Right kidney (tissue), 1 donor: Measurements from ENCODE around the gene TRAF1.

ENCODE experiments used
- DNase-seq: peaks from one replicate; pipeline ENCODE4 v3.0.0-alpha.2; 2016

Gene TRAF1

DNA sequence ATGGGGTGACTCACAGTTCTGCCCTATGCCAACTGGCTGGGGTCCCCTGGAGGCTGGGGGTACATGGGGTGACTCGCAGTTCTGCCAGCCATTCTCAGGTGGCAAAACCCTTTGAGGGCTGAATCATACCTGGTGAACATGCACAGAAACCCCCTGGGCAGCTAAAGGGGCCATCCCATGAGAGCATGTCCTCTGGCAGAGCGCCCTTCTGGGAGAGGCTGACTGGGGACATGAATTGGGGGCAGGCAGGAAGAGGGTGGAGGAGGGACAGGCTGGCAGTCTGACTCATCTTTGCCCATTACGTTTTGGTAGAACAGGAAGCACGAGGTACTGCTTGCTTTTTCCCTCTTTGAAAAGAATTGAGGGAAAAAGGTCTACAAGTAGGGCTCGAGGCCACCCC, 16.7 kb downstream of the TRAF1 start:
- no peak for DNase-seq

DNA sequence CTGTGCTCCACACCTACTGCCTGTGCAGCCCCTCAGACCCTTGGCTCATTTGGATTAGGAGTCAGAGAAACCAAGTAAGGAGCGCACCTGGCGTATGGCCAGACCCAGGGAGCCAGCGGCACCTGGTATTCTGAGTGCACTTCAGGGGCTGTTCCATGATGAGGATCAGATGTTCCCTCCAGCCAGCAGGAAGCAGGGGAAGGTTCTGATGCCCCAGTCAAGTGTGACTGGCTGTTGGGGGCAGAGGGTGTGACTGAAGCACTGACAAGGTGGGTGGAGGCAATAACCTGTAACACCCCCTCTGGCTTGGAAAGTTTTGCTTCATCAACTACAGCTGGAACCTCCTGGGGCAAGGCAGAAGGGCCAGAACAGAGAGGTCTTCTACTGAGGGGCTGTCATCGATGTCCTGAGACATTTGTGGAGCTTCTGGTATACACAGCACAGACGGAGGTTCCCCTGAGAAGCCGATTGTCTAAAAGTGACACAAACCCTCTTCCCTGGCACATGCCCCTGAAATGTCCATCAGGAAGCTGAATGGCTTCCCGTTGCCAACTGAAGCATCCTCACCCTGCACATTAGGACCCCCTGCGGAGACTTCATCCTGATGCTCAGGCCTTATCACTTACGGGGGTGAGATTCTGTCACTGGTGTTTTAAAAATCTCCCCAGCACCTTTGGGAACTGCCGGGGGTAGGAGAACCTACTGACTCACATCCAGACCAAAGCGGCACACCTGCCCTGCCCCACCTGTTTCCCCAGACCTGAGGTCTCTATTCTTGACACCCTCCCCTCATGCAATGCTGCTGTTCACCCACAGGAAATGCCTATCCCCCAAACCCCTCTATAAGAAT, 21.1 kb downstream of the TRAF1 start:
- no peak for DNase-seq

DNA sequence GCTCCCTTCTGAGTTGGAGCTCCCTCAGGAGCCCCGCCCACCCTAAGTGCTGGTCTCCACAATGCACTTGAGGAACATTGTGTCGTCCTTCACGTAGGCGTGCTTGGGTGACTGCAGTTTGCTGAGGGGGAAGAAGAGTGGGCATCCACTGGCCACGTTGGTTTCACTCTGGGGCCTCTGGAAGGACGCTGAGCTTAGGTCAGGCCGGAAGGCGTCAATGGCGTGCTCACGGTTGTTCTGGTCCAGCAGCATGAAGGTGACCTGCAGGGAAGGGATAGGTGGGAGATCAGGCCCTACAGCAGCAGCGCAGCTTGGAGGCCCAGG, 21.7 kb downstream of the TRAF1 start:
- DNase-seq = no peak

DNA sequence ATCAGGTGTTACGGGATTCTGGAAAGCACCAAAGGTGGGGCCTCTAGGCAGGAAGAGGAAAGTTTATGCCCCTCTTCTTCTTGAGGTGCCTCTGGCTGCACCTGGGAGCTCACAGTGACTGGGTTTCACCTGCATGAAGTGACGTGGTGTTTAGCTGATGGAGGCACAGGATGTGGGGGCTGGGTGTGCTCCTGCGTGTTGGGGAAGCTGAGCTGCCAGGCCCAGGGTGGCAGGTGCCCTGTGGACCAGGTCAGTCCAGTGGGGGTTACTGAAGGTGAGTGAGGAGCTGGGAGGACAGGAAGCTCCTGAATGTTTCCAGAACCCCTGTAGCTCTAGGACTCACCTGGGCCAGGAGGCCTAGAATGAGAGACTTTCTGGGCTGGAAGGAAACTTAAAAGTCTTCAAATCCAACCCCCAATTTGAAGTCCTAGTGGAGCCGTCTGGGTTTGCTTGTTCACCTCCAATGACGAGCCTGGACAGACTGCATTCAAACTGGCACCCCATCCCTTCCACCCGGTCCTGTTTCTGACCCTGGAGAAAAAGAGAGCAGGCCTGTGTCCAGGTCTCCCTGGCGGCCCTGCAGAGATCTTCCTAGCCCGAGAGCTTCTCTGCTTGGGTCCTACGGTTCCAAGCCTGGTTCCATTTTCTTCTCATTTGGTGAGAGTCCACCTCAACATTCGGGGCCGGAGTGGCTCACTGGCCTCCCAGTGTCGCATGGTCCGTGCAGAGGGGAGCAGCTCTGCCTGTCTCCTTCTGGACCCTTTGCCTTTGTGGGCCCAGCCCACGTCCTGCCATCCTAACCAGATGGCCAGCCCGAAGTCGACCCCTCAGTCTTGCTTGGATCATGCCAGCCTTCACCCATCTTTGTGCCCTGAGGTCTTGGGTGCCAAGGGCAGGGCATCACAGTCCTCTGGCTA, 22.3 kb downstream of the TRAF1 start:
- no peak for DNase-seq

DNA sequence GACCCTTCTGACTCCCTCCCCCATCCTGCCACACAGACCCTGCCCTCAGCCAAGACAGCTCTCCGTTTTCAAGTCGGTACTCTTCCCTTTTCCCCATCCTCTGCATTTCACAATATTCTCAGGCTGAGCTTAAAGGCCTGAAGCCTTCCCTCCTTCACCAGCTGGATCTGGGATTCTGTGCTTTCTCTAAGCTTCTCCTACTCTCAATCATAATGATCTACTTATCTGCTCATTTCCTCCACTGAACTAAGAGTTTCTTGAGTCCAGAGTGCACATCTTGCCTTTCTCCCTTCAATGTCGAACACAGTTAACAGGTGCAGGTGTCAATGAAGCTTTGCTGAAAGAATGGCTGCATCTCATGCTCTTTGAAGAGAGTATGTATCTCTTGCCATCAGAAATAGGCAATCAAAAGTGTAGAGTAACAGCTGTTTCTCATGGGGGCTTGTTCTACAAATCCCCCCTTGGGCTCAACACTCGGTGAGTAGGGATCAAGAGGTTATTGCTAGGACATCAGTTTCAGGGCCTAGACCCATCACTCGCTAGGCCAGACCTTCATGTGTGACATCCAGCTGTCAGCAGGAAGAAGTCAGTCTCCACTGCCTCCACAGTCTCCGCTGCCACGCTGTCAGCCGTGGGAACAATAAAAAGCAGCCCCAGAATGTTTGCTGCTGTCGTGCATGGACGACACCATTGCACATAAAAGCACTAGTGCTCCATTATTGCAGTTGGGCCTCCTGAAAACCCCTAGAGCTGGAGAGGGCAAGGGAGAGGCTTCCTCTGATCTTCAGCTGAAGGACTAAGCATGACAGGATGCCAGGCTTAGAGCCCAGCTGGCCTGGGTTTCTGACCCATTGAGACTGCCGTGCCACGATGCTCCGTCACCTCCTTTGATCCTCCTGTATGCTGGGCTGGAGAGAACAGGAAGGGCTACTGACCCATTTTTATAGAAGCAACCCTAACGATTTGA, 23.7 kb downstream of the TRAF1 start:
- DNase-seq = no peak

DNA sequence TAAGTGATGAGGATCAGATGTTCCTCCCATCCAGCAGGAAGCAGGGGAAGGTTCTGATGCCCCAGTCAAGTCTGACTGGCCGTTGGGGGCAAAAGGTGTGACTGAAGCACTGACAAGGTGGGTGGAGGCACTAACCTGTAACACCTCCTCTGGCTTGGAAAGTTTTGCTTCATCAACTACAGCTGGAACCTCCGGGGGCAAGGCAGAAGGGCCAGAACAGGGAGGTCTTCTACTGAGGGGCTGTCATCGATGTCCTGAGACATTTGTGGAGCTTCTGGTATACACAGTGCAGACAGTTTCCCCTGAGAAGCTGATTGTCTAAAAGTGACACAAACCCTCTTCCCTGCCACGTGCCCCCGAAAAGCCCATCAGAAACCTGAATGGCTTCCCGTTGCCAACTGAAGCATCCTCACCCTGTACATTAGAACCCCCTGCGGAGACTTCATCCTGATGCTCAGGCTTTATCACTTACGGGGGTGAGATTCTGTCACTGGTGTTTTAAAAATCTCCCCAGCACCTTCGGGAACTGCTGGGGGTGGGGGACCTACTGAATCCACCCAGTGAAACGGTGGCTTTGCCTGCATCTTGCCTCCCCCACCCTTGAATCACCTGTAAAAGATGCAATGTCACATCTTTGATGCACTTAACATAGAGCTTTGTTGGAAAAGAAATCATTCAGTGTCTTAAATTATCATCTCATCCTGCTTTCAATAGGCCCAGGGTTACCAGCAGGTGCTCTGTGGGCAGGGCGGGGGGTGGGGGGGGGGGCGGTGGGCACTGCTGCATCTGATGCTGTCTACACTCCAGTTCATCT, 24.6 kb downstream of the TRAF1 start:
- no peak for DNase-seq

DNA sequence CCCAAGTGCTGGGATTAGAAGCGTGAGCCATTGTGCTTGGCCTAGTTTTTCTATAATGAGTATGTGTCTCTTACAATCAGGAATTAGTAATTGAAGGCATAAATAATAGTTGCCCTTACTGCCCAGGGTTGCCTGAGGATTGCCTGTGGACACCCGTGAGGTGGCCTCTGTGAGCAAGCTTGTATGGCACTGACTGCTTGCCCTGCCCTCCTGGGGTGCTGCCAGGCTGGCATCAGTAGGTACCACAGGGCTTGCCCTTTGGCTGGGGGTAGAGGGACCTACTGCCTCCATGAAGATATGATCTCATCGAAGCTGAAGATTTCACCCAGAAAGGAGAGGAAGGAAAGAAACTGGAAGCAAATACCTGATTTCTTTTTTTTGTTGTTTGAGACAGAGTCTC, 25.8 kb downstream of the TRAF1 start:
- DNase-seq = no peak

DNA sequence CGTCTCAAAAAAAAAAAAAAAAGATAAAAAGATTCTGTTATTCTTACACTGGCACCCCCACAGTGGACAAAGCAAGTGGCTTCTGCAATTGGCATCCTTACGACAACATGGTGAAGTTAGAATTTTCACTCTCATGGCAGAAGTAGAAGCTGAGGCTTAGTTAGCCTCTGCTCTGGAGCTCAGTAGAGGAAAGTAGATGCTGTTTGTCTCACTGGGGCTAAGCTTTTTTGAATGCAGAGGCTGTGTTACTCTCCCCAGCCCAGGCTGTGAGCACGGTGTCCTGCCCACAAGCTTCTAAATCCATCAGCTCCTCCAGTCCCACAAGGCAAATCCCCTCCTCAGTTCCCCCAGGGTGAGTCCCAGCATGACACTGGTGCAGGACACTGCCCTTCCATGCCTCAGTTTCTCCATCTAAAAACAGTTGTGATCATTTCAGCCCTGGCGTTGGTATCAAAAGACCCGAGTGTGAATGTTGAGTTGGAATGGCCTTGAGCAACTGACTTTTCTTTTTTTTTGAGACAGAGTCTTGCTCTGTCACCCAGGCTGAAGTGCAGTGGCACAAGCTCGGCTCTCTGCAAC, 27.0 kb downstream of the TRAF1 start:
- DNase-seq = no peak

DNA sequence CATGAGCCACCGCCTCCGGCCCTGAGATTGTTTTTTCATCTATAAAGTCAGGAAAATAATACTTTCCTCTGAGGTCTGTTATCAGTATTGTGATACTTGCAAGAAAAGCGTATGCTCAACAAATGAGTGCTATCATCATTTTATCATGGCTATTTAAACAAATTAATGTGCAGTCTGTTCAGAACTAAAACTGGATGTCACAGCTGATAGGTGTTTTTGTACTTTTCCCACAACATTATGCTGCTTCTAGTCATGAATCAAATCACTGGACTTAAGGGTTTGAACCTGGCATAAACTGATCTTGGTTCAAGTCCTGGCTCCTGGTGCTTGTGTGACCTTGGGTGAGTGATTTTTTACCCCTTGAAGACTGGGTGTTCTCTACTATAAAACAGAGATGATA, 28.2 kb downstream of the TRAF1 start:
- no peak for DNase-seq

DNA sequence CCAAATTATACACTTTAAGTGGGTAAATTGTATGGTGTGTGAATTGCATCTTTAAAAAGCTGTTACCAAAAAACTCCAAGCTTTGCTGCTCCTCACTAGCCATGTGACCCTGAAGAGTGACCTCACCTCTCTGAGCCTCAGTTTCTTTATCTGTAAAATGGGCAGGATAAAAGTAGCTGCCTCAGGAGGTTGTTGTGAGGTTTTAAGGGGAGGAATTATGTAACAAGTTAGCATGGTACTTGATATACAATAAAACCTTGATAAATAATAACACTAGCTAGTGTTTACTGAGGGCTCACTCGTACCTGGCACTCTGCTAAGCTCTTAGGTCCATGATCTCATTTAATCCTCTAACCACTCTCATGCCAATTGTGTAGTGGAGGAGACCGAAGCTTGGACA, 30.6 kb downstream of the TRAF1 start:
- no peak for DNase-seq

DNA sequence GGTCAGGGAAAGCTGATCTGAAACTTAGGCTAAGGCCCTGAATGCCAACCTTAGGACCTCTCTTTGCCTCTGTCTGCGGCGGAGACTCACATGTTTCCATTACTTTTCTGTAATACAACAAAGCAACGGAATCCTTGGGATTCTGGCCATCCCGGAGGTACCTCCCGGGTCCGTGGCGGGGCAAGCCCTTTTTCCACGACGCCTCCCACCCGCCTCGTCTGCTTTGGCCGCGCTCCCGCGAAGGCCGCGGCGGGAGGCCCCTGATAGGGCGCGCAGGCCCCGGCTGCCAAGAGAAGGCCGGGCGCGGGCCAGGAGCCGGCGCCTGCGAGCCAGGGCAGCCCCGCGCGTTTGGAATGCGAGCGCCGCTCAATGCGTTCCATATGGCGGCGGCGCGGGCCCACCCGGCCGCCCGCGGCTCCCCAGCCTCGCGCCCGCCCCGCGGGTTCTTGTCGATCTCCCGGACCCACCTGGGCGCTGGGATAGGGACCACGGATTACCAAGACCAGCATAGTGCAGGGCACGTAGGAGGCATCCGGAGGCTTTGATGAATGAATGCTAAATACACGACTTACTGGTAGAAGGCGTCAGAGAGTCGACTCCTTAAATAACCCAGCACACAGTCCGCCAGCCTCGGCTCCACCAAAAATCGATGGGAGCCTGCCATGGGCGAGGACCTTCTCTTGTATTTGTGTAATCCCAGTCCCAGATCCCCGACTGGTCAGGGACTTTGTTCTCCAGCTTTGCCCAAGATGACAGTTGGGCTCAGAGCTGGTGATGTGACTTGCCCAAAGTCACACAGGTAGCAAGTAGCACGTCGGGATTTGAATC, 32.1 kb downstream of the TRAF1 start:
- peak; percentile 75 for DNase-seq

DNA sequence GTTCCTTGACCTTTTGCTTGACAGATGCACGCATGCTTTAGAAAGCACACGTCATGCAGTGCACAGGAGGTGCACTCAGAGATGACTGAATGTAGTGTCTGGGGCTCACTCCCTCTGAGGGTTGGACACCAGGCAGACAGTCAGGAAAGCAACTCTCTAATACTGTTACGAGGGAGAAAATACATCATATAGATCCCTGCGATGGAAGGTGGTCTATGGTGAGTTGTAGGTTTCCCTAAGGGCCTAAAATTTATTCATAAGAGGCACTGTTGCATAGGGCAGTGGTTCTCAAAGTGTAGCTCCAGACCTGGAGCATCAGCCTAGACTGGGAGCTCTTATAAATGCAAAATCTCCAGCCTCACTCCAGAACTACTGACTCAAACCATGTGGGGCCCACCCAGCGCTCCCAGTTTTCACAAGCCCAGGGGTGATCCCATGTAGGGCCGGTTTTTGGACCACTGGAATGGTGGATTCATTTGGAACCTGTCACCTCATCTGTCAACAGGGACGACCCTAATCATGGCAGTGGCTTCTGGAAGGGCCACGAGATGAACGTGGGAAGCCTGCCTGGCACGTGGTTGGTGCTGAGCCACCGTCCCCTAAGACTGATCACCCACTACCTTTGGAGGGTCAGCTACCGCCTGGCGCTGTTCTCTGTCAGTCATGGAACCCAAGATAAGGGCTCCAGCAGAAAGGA, 32.8 kb downstream of the TRAF1 start:
- DNase-seq = no peak

DNA sequence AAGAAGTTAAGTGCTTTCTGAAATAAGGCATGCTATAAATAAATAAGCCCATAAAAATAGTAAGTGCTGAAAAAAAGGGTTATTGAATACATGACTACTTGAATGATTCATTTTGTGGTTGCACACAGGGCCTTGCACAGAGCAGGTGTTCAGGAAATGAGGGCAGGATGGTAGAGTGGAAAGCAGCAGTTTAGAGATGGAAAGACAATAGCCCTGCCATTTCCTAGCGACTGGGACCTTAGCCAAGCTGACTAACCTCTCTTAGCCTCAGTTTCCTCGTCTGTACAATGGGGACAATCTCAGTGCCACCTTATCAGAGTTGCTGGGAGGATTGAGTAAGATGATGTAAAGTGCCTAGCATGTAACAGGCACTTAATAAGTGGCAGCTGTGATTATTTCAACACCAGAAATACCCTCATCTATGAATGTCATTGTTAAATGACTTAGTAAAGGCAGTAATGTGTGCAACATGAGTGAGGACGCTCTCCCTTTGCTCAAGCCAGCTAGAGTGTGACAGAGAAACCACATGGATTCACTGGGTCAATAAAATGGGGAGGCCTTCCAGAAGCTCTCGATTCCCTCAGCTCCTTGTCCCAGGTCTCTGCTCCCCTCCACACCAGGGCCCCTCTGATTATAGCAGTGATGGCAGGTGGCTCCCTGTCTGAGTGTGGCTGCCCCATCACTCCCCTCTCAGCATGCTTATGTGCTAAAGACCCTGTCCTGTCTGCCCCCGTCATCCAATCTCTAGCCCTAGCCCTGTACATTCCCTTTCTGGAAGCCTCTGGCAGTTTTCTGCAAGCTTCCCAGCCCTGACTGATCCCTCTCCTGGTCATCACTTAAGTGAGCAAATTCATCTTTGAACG, 33.6 kb downstream of the TRAF1 start:
- DNase-seq = no peak

DNA sequence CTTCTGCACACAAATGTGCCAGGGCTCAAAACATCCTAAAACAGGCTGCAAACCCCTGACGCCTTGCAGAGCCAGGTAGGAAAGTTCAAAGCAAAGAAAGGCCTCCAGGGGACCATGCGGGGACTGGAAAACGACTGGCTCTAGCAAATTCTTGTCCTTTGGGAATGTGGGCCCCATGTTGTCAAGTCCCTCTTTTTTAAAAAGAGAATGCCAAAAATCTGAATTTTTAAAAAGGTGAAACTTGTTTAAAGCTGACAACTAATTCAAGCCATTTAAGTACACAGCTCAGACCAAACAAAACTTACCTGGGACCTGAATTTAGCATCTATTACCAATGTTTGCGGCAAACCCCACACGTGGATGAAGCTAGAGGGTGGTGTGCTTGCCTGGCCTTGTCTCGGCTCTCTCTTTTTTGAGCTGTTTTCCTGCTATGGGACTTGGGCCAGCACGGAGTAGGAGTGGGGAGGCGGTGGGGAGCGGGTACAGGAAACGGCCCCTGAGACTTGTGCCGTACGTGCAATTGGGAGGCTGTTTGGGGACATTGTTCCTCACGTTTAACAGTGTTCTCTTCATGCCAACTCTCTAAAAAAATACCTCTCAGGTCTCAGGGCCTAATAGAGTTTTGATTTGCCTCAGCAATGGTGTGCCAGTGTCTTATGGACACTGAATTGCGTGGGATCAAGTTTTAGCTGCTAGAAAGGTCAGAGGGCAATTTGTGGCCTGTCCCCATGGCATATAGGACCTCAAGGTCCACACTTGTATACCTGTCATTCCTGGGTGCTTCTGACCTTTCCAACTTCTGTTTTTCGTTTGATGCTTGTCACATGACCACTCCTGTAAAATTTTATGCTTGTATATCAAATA, 34.5 kb downstream of the TRAF1 start:
- DNase-seq = no peak

DNA sequence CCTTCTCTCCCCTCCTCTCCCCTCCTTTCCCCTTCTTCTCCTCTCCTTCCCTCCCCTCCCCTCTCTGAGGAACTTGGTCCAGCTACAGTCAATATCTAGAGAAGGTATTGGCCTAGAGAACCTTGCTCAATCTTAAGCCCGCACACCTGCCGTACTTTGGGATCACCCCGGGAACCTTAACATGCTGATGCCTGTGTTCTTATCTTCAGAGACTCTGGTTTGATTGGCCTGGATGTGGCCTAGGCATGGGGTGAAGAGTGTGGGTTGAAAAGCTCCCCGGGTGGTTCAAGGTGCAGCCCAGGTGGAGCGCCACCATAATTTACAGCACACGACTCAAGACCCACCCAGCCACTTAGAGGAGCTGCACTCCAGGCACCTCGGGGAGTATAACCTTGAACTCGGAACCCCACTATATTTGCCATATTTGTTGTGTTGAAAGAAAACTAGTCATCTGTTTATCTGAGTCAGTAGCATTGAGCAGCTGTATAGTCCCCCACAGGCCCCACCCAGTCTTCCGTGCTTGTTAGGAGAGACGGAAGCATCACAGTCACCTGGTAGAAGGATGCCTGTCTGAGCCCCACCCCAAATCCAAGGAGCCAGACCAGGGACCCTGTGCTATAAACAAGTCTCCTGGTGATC, 35.2 kb downstream of the TRAF1 start:
- DNase-seq = no peak

DNA sequence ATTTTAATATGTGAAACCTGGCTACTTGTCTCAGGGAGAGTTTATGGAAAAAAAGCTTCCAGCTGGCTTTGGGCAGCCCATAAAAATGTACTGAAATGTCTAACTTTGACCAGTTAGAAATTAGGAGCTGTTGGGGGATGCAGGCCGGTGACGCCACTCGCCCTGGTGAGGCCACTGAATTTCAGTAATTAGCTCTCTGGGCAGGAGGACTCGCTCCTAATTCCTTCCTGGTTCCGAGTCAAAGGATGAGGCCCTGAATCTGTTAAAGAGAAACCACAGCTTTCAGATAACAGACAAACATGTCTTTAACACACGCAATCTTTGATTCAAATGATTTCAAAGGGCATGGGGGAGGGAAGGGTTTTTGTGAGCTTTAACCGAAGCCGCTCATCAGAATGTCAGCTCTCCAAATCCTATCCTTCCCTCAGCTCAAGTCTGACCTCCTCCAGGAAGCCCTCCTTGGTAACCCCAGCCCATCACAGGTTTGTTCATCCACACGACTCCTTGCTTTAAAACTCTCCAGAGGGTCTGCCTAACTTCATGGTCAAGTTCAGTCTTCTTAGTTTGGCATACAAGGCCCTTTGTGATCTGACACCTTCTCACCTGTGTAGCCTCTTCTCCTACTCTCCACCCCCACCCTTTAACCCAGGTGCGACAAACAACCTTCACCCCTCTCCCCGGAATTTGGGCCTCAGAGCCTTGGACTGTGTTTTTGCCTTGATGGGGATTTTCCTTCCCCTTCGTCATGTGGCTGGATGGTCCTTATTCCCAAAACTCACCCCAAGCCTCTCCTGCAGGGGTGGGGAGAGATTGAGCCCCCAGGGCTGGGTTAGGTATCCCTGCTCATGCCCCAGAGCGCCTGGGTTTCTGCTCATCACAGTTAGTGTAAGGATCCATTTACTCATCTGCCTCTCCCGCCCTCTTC, 36.0 kb downstream of the TRAF1 start:
- no peak for DNase-seq
